HG02973 (cell line): ENCODE data around the gene CAMTA1.

ENCODE experiments used
- ATAC-seq: cut with Tn5 transposase; IDR thresholded peaks from one replicate; pipeline ENCODE4 v1.9.1; 2021; ENCODE audit warnings: moderate library complexity; ENCODE audit not compliant: unreplicated experiment

CAMTA1 gene

DNA sequence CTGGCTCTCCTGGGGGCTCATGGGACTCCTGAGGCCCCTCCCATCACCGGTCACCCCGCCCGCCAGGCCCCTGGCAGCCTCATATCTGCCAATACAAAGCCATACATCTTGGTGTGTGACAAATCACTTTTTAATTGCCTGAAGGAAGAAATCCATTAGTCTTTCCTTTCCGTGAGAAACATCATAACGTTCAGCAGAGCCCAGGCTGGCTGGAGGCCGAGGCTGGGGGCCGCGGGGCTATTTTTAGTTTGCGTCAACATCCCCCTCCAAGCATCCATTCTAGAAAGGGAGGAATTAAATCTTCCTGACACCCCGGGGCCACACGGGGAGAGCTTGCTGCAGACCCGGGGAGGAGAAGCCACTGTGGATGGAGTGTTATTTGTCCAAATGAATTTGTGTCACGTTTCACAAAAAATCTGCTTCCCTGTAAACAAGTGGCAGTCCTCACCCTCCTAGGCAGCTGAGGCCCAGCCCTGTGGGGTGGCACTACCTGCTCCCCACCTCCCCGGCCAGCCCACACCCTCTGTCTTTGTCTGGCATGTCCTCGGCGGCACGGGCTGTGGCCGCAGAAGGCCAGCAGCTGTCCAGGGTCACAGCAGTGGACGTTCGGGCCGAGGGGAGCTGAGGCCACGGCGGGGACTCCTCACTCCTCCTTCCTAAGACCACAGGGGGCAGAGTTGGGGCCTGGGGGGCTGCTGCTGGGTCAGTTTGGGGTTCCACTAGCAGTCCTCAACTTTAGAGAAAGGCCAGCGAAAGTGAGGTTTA lies 749.0 kb downstream of the CAMTA1 start:
- no peak for ATAC-seq

DNA sequence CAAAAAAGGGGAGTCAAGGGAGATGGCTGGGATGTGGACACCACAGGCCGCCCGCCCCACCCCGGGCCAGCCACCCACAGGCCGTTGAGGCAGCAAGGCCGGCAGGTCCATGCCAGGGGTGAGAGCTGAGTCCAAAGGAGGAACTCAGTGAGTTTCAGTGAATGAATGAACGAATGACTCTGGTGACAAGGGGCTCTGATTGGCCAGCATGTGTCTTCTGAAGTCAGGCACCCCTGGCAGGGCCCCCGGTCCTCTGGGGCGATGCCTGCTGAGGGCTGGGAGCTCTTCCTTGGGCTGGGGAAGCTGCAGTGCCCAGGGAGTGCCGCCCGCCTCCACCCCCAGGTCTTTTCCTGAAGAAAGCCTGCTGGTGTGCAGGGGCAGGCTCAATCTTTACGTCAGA lies 749.8 kb downstream of the CAMTA1 start:
- ATAC-seq = no peak

GRCh38 chr1:7535934-7536878 lies 751.0 kb downstream of the CAMTA1 start:
- ATAC-seq = no peak

DNA sequence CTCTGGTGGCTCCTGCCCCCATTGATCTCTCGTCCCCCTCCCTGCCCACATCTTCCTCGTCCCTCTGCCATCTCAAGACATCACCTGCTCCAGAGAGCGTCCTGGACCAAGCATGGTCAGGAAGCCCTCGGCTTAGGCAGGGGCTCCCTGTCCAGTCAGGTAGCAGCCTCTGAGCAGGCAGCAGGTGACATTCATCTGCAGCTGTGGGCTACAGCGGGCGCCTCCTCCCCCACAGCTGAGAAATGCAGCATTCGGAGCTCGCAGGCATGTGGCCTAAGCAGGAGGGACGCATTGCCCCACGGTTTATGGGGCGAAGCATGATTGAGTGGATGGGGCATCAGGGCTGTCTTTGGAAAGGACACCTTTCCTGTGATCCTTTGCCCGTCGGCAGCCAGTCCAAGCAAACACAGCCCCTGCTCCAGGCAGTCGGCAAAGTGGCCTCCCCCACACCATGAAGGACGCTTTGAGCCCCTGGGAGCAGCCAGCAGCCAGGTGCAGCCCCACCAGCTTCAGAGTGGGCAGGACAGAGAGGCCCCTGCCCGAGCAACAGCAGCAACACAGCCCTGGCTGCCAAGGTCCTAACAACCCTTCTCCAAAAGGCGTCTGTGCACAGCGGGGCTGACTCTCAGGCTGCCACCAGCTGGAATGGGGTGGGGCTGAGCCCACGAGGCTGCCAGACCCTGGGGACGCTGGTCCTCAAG lies 751.8 kb downstream of the CAMTA1 start:
- ATAC-seq = no peak

- ATAC-seq = no peak
These were observed 752.8 kb downstream of the CAMTA1 start for GRCh38 chr1:7538033-7538432.

DNA sequence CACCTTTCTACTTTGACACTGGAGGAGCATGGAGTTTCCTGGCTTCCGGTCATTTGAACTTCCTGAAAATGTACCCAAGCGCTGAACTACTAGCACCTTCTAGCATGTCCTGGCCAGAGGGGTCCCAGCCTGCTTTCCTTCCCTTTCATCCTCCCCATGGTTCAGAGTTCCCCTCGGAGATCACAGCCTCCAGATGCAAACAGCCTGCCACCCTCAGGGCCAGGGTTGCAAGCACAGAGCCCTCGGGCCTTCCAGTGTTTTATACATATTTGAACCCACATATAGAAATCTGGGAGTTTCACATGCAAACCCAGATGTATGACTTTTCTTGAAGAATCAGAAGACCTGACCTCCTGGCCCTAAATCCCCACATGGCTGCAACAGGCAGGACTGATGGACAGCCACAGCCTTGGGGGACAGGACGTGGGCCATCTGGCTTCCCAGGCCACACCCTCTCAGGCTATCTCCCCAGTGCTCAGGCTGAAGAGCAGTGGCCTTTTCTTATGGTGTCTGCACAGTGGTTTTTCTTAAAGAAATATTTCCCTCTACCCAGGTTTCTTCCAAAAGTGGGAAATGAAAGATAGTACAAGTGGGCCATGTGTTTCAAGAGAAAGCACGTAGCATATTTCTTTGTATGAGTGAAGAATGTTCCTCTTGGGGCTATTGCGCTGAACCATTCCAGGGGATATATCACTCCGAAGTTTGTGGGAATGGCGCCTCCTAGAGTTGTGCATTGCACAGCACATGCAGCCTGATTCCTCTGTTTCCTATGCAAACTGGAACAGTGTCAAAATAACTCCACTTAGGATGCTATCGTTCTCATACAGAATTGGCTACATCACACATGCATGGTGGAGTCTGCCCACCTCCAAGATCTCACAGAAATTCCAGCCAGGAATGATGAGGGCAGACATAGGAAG lies 753.9 kb downstream of the CAMTA1 start:
- ATAC-seq = no peak

DNA sequence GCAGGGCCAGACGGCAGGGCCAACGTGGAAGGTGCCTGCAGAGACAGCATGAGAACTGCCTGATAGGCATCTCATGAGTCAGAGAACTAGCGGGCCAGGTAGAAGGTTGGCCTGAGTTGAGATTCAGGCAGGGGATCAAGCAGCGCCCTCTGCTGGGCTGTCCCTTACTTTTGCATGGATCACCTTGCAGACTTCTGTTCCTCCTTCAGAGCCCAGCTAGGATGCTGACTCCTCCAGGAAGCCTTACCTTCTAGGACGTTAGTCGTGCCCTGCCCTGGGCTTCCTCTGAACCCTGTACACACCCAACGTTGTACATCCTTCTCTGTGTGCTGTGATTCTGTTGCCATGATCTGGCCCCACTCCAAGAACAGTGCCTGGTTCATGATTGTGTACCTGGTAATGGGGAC lies 754.5 kb downstream of the CAMTA1 start:
- ATAC-seq = no peak

DNA sequence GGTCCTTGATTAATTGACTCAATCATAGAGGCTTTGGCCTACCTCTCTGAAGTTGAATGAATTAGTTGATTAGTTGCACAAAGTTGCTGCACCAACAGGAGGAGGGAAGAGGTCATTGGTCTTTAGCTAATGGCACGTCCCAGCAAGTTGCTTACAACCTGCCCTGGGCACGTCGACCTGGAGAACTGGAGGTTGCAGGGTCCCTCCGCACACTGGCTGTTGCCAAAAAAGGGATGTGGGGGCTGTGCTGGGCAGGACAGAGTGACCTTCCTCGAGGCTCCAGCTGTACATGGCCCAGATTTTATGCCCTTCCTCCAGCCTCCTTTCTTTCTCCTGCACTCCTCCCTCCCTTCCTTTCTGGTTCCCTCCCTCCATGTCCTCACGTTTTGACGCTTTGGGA lies 755.6 kb downstream of the CAMTA1 start:
- ATAC-seq = no peak

DNA sequence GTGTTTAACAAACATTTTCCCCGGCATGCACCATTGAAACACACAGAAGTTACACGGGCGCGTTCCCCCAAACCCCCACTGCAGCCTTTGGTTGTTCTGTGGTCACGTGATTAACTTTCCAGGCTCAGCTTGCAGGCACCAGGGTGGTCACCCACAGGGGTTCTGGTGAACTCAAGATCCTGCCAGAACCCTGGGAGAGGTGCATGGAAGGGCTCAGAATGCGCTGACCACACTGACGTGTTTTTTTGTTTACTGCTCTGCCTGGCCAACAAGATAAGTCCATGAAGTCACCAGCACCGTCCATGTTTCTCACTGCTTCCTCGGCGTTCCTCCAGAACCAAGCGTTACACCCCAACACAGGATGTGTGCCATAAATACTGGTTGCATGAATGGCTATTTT lies 756.4 kb downstream of the CAMTA1 start:
- ATAC-seq = no peak

DNA sequence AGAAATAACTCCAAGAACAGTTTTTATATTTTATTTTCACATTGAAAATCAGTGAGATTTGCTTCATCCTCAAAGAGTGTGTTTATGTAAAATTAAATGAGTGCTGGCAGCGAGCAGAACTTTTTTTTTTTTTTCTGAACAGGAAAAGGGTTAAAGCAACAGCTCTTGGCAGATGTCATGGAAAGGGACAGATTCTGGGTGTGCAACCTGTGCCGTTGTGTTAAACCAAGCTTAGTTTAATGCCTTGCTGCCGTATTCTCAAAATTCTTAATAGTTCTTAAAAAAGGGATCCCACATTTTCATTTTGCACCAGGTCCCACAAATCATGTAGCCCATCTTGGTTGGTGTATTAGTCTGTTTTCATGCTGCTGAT lies 758.5 kb downstream of the CAMTA1 start:
- no peak for ATAC-seq

- no peak for ATAC-seq
These were observed 764.3 kb downstream of the CAMTA1 start for GRCh38 chr1:7549277-7550161.

DNA sequence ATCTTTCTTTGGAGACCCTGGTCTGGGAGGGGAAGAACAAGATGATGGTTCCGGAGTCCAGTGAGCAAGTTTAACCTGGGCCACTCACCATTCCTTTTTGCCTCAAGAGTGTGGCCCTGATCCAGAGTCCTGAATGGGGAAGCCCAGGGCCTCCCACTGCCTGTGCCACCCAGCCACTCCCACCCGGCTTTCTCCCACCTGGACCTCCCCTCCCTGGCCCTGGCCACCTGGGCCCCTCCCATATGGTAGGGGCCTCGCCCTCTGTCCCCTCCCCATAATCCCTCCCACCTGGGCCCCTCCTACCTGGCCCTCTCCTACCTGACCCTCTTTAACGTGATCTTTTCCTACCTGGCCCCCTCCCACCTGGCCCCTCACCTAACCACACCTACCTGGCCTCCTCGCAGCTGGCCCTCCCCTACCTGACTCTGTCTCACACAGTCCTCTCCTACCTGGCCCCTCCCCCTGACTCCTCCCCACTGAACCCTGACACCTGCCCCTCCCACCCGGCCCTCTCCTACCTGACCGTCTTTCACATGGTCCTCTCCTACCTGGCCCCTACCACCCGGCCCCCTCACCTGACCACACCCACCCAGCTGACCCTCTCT lies 765.1 kb downstream of the CAMTA1 start:
- no peak for ATAC-seq

- ATAC-seq = no peak
These were observed 765.7 kb downstream of the CAMTA1 start for GRCh38 chr1:7550981-7551380.

DNA sequence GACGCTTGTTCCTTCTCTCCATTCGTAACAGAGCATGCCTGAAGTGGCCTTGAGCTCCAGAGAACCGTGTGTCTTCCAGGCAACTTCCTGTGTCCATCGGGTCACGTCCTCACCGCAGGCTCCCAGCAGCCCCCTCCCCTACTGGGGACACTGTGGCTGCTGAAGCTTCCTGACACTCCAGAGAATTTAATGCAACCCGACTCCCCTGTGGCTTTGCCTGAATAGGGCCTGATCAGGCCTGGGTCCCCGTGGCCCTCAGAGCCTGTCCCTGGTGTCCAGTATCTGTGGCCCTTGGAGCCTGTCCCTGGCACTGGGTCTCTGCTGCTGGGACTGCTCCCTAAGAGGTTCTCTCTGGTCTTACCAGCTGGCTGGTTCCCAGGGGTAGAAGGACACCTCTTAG lies 766.2 kb downstream of the CAMTA1 start:
- no peak for ATAC-seq

DNA sequence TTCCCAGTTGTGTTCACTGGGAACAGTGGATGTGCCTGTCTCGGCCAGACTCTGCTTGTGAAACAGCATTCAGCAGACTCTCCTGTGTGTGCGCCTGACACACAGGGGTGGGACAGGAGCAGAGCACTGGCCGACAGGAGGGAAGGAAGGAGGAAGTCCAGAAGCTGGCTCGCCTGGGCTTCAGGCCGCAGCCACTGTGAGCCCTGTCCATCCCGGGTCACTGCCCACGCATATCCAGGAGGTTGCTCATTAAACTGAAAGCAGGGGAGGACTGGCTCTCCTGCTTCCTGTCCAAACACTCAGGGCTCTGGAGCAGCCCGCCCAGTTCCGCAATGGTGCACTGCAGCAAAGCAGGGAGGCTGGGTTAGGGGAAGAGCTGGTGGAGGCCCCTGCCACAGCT lies 767.1 kb downstream of the CAMTA1 start:
- ATAC-seq = no peak

- ATAC-seq = no peak
These were observed 767.9 kb downstream of the CAMTA1 start for GRCh38 chr1:7553042-7553690.

- ATAC-seq = no peak
These were observed 769.4 kb downstream of the CAMTA1 start for GRCh38 chr1:7554385-7555235.
